PC-9 (cell line): ENCODE measurements around the gene EXT2. TPM values are rescaled to one million over a fixed set of nuclear protein-coding genes. Genes with fewer than 3 reads are reported as not detected.

Source experiments
- BruUV-seq: library from RNA; stranded (reverse); fragments of 400-500 nt; replicated peaks from 2 replicates; lab custom pipeline; 2021; lab: Mats Ljungman, UMichigan
- CTCF ChIA-PET: fragments of 300-600 bp; sonication (Branson Sonifier 250); formaldehyde crosslinking; loops from one replicate; lab custom pipeline; 2022; ENCODE audit warnings: antibody characterized with exemption; lab: Charles Lee
- POLR2A ChIA-PET: fragments of 300-600 bp; sonication (Branson Sonifier 250); formaldehyde crosslinking; loops from one replicate; lab custom pipeline; 2022; ENCODE audit warnings: antibody characterized with exemption; ENCODE audit not compliant: unreplicated experiment; lab: Charles Lee
- DNase-seq, 2 experiments: peaks; one replicate each; pipeline versions ENCODE4 v3.0.0 to v3.0.0-alpha.2; 2015 to 2022; ENCODE audit warnings: mixed read lengths in 1 of 2
- H2AFZ ChIP-seq: fragments of 200-600 bp; sonication (generic); 2 replicates; pipeline ENCODE4 v1.8.1; 2017; ENCODE audit warnings: antibody characterized with exemption
- H3F3A ChIP-seq: fragments of 200-600 bp; sonication (generic); 2 replicates; pipeline ENCODE4 v1.8.1; 2017; ENCODE audit warnings: antibody characterized with exemption, mild to moderate bottlenecking, low read depth; ENCODE audit not compliant: insufficient read depth
- H3K27ac ChIP-seq: fragments of 200-600 bp; sonication (generic); 2 replicates; pipeline ENCODE4 v1.6.1; 2016; ENCODE audit warnings: mixed run types
- H3K27me3 ChIP-seq: fragments of 200-600 bp; sonication (generic); 2 replicates; pipeline ENCODE4 v1.6.1; 2016; ENCODE audit warnings: low read depth, mixed run types; ENCODE audit not compliant: insufficient read depth
- H3K36me3 ChIP-seq: fragments of 200-600 bp; sonication (generic); 2 replicates; pipeline ENCODE4 v1.6.1; 2016; ENCODE audit warnings: low read depth, mixed run types
- H3K4me1 ChIP-seq: fragments of 200-600 bp; sonication (generic); replicated peaks from 2 replicates; pipeline ENCODE4 v1.6.1; 2016; ENCODE audit warnings: mixed run types; ENCODE audit not compliant: insufficient read depth
- H3K4me2 ChIP-seq: fragments of 200-600 bp; sonication (generic); 2 replicates; pipeline ENCODE4 v1.6.1; 2017; ENCODE audit warnings: mixed run types
- H3K4me3 ChIP-seq: fragments of 200-600 bp; sonication (generic); 2 replicates; pipeline ENCODE4 v1.6.1; 2016; ENCODE audit warnings: mixed run types
- H3K79me2 ChIP-seq: fragments of 200-600 bp; sonication (generic); 2 replicates; pipeline ENCODE4 v1.6.1; 2017; ENCODE audit warnings: low read depth, mixed run types
- H3K9me2 ChIP-seq: fragments of 200-600 bp; sonication (generic); 2 replicates; pipeline ENCODE4 v1.8.1; 2017; ENCODE audit warnings: mild to moderate bottlenecking; ENCODE audit not compliant: insufficient read depth
- H3K9me3 ChIP-seq: fragments of 200-600 bp; sonication (generic); 2 replicates; pipeline ENCODE4 v1.8.1; 2016; ENCODE audit warnings: low read depth; ENCODE audit not compliant: insufficient read depth
- H4K20me1 ChIP-seq: fragments of 200-600 bp; sonication (generic); 2 replicates; pipeline ENCODE4 v1.8.1; 2017; ENCODE audit not compliant: insufficient read depth
- CTCF ChIP-seq: fragments of 200-600 bp; sonication (generic); conservative IDR thresholded peaks from 2 replicates; pipeline ENCODE4 v1.6.1; 2017; ENCODE audit warnings: mixed run types, antibody characterized with exemption, mild to moderate bottlenecking, moderate library complexity
- EZH2 ChIP-seq: fragments of 200-600 bp; sonication (generic); IDR thresholded peaks from 2 replicates; pipeline ENCODE4 v1.8.0; 2017; ENCODE audit warnings: antibody characterized with exemption, low read depth
- intact Hi-C: fragments of 100-400 bp; cut with micrococcal nuclease; formaldehyde crosslinking; loops from one replicate; pipeline ENCODE4 v1.10.0; 2022; ENCODE audit not compliant: unreplicated experiment
- total RNA-seq: library from RNA; stranded (reverse); gene quantifications from 2 replicates; pipeline ENCODE4 v1.2.3, GENCODE V29; 2021

EXT2 gene
- total RNA-seq, 1 experiment from 2014 or later, result 72.4 TPM

GRCh38 chr11:44176546-44177213 lies 81.2 kb downstream of the EXT2 start:
- no peak for TF ChIP-seq EZH2
- TF ChIP-seq CTCF, result no peak
- CTCF ChIA-PET, result interaction anchor here (0.7 kb wide), 3 partner anchors 21 to 303 kb away, joined by 3 to 7 read pairs (median 3); no protein-coding TSS in a partner anchor
- no peak for DNase-seq

GRCh38 chr11:44177905-44178304 lies 82.4 kb downstream of the EXT2 start:
- ChIA-PET POLR2A (interaction anchor here (0.6 kb wide), 1 partner anchor 117 kb away, joined by 5 read pairs; no protein-coding TSS in a partner anchor), CTCF (no interaction called here)
- no TSS peak for BruUV-seq
- intact Hi-C loops, result no loop called here
- DNase-seq, result no peak
- no peaks in the 10 kb centered on the region for H3K9me2 ChIP-seq
- no peak overlapping the region for H3K4me2 ChIP-seq
- no peak overlapping the region for H2AFZ ChIP-seq
- H3F3A ChIP-seq, result no peaks in the 10 kb centered on the region
- H3K36me3 ChIP-seq, result no peaks in the 10 kb centered on the region
- no peaks in the 10 kb centered on the region for H3K79me2 ChIP-seq
- no peak overlapping the region for H3K4me3 ChIP-seq
- H4K20me1 ChIP-seq, result no peaks in the 10 kb centered on the region; the same call in 1 of the 2 replicates
- TF ChIP-seq EZH2 (no peak), CTCF (no peak)
- H3K9me3 ChIP-seq, result no peaks in the 10 kb centered on the region
- H3K4me1 ChIP-seq, result no peaks in the 10 kb centered on the region
- H3K27me3 ChIP-seq, result no peaks in the 10 kb centered on the region
- no peak overlapping the region for H3K27ac ChIP-seq

More at GRCh38 chr11:44176546-44177213, 81.2 kb downstream of the EXT2 start:
- no peak overlapping the region for H3K4me3 ChIP-seq
- H3K27me3 ChIP-seq, result no peaks in the 10 kb centered on the region
- POLR2A ChIA-PET, result interaction anchor here (0.7 kb wide), 1 partner anchor 64 kb away, joined by 5 read pairs; no protein-coding TSS in a partner anchor
- H2AFZ ChIP-seq, result no peak overlapping the region
- H3F3A ChIP-seq, result no peaks in the 10 kb centered on the region
- no TSS peak for BruUV-seq
- no peaks in the 10 kb centered on the region for H3K9me2 ChIP-seq
- H3K79me2 ChIP-seq, result no peaks in the 10 kb centered on the region
- no peaks in the 10 kb centered on the region for H3K9me3 ChIP-seq
- intact Hi-C loops, result no loop called here
- H3K4me1 ChIP-seq, result no peaks in the 10 kb centered on the region
- H3K36me3 ChIP-seq, result no peaks in the 10 kb centered on the region
- no peaks in the 10 kb centered on the region; the same call in 1 of the 2 replicates for H4K20me1 ChIP-seq
- no peak overlapping the region for H3K27ac ChIP-seq
- H3K4me2 ChIP-seq, result no peak overlapping the region

- Histone ChIP-seq H3K9me3 (no peaks in the 10 kb centered on the region), H3K27ac (no peak overlapping the region), H3K27me3 (no peaks in the 10 kb centered on the region), H3K4me3 (no peak overlapping the region), H3K79me2 (no peaks in the 10 kb centered on the region), H3K36me3 (no peaks in the 10 kb centered on the region), H2AFZ (no peak overlapping the region), H3K4me1 (no peaks in the 10 kb centered on the region), H4K20me1 (no peaks in the 10 kb centered on the region; the same call in 1 of the 2 replicates), H3K4me2 (no peak overlapping the region), H3F3A (no peaks in the 10 kb centered on the region), H3K9me2 (no peaks in the 10 kb centered on the region)
- no peak for TF ChIP-seq EZH2
- no peak for TF ChIP-seq CTCF
- intact Hi-C loops, result no loop called here
- CTCF ChIA-PET, result no interaction called here
- no TSS peak for BruUV-seq
- DNase-seq, result no peak
- POLR2A ChIA-PET, result interaction anchor here (0.6 kb wide), 1 partner anchor 117 kb away, joined by 5 read pairs; no protein-coding TSS in a partner anchor
These were observed 82.9 kb downstream of the EXT2 start for GRCh38 chr11:44178381-44178780.
